ENCODE data around the gene GABPB2.

The GABPB2 gene

DNA sequence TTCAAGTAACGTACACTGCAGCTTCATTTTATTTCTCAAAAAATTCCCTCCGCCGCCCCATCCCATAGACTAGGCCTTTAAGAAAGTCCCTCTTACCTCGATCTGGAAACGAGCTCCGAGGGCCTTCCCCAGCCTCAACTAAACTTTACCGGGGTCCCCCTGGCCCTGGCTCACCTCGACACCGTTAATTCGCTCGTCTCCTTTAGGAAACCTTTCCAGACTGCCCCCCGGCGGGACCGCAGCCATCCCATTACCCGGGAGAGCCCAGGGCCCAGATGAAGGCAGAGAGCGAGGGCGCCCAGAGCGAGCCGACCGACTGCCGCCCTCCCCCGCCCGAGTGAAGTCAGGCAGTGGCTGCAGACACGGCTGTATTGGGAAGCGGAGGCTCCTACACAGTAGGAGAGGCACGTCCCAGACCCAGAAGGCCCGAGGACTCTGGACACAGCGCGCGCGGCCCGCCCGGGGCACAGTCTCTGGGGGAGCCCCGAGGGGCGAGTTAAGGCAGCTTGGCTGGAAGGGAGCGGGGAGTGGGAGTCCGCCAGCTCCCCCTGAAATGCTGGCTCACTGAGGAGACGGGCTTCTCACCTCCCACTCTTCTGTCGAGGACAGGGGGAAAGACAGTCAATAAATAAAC is 61.3 kb downstream of the GABPB2 start:
- in situ Hi-C loops (cut with MboI; ENCODE audit: low sequenced_read_pairs) = no loop called here

DNA sequence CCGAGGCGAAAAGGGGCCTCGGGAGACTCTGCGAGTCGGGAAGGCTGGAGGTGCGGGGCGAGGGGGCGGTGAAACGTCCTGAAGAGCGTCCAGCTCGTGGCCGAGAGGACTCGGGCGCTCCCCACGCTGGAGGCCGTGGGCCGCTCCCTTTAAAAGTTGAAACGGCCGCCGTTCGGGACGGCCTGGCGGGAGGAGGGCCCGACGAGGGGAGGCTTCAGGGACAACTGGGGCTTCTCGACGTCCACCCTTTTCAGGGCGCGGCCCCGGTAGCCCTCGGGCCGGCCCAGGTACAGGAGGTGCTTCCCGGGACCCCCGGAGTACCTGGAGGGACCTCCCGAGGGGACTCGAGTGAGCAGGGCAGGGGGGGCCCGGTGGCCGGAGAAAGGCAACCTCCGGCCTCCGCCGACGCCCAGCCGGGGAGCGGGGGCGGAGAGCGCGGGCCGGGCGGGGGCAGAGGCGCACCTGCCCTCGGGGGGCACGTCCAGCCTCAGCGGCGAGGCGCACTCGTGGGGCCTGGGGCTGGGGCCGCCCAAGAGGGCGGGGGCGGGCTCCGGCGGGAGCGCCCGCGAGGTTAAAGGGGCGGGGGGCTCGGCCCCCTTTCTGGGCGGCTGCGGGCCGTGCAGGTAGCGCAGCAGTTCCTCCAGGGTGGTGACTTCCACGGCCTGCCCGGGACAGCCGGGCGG is 61.9 kb downstream of the GABPB2 start:
- in situ Hi-C loops (cut with MboI; ENCODE audit: low sequenced_read_pairs) = no loop called here

DNA sequence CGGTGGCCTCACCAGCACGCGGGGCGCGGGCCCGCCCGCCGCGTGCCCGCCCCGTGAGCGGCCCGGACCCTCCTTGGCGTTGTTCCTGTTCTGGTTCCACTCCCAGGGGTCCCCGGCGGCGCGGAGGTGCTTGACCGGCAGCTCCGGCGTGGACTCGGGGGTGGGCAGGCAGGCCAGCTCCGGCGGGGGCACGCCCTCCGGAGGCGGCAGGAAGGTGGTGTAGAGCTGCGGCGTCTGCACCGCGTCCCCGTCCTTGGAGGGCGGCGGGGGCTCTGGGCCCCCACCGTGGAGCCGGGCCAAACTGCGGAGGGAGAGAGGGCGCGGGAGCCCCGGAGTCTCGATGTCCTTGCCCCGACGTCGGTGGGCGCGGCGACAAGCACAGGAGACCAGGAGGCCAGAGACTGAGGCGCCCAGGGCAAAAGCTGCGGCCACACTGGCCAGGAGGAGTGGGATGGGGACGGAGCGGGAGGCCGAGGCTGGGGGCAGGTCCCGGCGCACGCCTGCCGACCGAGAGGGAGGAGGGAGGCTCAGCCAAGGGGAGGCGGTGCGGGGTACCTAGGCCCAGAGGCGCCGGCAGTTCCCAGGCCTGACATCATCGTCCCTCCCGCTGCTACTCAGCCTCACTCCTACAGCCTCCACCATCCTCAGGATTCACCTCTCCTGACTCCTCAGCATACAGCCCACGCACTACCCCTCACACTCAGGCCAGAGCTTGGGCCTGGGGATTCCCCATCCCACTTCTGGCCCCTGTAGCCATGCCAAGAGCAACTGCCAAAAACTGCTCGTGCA is 62.7 kb downstream of the GABPB2 start:
- in situ Hi-C loops (cut with MboI; ENCODE audit: low sequenced_read_pairs) = no loop called here

DNA sequence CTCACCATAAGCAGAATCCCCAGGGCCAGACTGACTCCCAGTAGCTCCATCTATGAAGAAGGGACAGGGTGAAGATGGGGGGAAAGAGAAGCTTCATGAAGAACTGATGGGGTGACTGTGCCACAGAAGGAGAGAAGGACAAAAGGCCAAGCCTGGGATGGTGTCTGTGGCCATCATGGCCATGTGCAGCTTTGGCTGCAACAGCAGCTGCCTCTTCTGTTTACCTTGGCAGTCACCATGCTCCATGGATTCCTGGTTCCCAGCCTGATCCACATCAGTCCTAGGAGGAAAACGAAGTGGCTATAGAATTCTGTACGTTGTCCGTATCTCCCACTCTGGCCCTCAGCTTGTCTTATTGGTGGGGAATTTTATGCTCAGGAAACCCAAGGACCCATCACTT is 63.8 kb downstream of the GABPB2 start:
- in situ Hi-C loops (cut with MboI; ENCODE audit: low sequenced_read_pairs) = no loop called here

DNA sequence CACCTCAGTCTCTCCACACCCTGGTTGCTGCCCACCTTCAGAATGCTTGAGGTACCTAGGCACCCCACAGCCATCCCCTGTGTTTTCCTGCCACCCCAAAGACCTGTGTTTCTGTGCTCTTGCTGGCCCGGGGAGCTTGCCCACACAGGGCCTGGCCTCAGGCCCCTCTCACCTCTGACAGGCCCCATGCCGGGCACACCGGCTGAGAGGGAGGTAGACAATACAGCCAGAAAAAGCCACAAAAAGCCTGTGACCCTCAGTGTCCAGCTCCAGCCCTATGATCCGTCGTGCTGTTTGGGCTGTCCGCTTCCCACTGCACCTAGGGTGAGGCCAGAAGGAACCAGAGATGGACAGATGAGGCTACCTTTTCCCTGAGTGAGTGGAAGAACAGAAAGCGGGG is 64.4 kb downstream of the GABPB2 start:
- in situ Hi-C loops (cut with MboI; ENCODE audit: low sequenced_read_pairs) = no loop called here

DNA sequence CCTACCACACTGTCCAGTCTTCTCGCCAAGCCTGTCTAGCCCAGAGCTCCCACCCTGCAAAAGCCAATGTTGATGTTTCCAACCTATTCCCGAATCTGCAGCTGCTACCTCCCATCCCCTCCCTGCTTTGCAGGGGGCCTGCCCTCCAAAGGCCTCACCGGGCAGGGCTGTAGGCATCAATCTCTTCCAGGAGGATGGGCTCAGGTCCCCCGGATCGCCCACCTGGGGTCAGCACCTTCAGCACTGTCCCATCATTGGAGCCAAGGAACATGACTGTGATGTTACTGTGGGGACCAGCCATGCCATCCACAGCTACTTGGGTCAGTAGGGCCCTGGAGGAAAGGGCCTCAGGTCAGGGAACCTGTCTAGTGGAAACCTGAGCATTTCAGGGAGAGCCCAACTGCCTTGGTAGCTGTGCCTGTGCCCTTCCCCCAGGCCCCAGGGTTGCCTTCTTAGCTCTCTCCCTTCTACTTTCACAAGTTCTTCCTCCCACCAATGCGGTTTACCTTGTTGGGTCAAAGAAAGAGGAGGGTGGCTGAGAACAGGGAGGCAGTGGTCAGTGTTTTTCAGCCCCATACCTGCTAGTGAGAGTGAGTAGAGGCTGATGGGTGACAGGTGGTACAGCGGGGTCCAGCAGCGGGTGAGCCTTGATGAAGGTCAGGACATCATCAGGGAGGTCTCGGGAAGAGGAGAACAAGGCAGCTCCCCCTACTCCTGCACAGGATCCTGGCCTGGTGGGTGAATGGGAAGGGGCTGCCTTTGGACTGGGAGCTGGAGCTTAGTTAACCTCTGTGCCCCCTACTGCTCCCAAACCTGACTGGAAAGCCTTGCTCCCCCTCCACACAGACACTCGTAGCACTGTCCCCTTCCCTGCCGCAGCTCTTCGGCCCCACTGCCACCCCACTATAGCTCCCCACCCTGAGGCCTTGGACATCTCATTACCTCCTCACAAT is 65.1 kb downstream of the GABPB2 start:
- in situ Hi-C loops (cut with MboI; ENCODE audit: low sequenced_read_pairs) = no loop called here

DNA sequence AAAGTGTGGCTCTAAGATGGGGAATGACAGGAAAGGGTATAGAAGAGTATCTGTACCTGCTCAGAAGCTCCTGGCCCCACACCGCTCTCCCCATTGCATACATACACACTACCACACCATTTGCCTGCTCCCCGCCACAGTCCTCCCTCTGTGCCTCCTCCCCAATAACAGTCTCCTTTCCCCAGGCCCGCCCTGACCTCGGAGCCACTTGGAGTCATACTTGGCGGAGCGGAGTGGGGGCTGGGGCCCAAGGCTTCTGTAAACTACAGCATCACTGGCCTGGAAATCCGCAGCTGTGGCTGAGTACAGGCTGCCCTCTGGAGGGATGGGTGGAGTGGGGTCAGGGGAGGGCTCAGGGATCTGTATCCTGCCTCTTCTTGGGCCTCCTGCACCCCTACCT is 67.2 kb downstream of the GABPB2 start:
- in situ Hi-C loops (cut with MboI; ENCODE audit: low sequenced_read_pairs) = no loop called here

DNA sequence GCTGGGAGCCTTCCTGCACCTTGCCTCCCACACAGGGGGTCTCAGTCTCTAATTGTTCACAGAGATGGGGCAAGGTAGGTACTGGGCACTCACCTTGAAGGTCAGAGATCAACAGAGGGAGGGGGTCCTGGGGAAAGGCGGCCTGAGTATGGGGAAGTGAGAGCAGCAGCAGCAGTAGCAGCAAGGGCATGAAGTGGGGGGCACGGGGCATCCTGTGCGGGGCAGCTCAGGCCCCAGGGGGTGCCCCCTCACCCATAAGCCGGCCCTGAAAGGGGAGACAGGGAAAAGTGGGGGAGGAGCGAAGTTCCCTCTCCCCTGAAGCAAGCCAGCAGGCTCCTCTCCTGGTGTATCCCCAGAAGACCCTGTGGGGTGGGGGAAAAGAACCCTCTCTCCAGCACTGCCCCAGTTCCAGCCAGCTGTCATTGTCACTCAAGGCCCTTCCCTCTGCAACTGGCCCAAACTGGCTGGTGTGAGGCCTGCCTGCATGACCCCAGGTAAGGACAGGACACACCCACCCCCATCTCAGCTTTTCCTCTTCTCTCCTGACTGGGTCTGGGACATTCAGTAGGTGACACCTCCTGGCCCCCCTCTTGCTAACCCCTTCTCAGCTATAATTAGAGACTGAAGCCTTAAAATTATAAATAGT is 72.0 kb downstream of the GABPB2 start:
- in situ Hi-C loops (cut with MboI; ENCODE audit: low sequenced_read_pairs) = no loop called here

DNA sequence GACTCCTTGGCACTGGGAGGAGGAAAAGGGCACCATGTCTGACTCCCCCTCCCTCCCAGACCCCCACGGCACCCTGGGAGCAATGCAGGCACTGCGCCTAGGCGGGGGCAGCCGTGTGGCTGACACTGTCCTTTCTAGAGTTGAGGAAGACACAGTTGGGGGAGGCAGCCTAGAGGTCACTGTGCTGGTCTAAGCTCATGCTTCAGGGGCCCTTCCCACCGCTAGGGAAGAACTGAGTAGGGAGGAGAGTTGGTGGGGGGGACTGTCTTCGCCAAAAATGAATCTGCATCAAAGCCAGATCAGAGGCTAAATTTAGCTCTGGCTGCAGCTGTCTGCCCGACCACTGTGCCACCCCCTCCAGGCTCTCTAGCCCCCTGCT is 72.5 kb downstream of the GABPB2 start:
- in situ Hi-C loops (cut with MboI; ENCODE audit: low sequenced_read_pairs) = no loop called here

DNA sequence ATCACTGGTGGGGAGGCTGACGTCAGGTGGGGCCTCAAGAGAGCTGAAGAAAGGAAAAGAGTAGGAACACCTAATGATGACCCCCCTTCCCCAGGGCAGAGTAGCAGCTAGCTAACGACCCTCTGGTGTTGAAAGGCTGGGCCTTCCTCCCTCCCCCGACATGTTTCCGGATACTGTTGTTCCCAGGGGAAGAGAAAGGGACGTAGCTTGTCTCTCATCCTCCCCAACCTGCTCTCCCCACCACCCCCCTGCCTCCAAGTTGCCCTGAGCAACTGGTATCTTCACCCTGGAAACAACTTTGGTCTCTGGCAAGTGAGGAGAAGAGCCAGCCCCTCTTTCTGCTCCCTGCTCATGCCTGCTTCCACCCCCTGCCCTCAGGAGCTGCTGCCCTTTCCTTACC is 73.4 kb downstream of the GABPB2 start:
- in situ Hi-C loops (cut with MboI; ENCODE audit: low sequenced_read_pairs) = no loop called here

DNA sequence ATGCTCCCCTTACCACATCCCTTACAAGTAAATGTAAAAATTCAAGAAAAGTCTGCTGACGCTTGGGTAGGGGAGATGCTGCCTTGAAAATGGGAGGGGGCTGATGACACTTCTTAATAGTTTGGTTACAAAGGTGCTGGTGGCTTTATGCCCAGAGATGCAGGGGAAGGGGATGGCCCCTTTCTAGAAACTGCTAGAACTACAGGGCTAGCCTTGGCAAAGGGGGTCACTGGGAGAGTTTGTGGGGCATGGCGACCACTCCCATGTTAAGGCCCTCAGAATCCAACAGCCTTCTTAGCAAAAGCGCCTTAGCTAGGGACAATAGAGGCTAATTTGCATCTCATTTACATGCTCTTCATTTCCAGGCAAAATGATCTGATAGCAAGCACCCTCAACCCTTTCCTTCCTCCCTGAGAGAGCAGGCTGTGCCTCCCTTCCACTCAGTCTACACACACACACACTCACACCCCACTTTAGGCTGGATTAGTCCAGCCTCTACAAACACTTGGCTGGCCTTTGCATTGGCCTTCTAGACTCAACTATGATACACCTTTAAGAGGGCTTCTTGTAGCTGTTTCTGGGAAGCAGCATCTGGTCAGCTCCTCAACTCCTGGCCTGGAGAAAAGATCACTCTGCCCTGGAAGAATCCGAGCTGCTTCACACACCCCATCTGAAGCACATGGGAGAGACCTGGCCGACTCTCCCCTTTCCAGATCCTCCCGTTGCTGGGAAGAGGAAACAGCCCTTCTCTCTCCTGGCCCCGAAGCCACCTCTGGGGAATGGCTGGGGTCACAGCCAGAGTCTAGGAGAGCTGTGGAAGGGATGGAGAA is 74.1 kb downstream of the GABPB2 start:
- in situ Hi-C loops (cut with MboI; ENCODE audit: low sequenced_read_pairs) = no loop called here

DNA sequence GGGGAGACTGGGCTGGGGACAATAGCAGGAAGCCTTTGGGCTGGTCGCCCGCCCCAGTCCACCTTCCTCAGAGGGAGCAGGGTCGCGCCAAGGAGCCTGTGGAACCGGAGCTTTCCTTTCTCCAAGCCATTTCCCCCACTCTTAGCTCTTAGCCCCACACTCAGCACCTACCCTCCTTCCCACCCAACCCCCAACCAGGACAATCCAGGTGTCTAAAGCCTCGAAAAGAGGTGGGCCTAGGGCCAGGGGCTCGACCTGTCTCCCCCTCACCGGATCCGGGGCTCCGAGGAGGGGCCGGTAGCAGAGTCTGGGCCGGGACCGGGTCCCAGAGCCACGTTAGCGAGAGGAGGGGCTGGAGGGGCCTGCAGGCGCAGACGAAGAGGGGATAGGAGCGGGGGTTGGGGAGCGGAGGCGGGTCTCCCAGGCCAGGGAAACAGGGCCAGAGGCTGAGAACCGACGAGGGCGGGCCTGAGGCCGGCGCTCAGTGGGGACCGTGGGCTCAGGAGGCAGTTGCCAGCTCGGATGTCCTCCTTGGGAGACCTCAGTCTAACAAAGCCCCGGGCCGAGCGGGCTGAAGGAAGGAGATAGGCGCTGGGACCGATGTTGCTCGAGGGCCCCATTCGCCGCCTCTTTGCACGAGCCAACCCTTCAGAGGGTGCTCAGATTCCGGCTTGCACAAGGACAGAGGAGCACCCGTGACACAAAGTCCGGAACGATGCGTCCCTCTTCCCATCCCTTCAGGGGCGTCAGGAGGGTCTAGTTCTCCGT is 74.9 kb downstream of the GABPB2 start:
- in situ Hi-C loops (cut with MboI; ENCODE audit: low sequenced_read_pairs) = no loop called here

DNA sequence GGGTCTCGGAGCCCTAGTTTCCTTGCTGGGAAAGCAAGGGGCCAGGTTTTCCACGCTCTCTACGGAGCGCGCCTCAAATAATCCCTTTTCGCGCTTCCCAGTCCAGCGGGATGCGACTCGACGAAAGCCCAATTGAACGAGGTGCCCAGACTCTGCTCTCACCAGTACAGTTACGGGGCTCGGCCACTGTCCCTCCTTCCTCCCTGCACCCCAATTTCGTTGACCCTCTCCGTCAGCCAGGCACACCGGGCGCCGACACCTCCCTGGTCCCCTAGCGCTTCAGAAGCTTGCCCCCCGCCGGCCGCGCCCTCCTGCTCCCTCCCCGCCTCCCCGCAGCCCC is 75.5 kb downstream of the GABPB2 start:
- in situ Hi-C loops (cut with MboI; ENCODE audit: low sequenced_read_pairs) = no loop called here

DNA sequence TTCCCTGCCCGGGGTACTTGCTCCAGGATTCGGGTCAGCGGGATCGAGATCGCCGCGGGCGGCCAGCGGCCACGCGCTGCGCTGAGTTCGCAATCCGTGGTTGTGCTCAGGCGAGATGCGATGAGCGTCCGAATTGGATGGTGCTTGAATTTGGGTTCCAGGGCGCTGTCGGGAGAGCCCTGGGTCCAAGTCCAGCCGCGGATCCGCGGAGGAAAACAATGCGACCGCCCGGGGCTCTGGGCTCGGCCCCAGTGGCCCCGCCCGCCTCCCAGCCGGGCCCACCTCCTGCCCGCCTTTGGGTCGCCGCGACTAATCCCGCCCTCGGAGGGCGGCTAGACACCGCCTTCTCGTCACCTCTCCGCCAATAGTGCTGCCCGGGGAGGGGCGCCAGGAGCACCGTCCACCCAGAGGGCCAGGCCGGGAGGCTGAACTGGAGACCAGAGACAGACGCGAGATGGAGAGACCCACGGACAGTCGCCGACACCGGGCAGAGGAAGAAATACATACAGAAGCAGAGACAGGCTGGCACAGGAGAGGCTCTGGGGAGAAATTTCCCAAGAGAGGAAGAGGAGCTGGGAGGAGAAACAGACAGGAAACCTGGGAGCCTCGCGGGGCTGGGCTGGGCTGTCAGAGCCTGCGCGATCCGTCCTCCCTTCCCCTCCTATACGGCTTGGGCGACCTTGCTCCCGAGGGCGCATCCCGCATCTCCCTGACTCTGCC is 76.0 kb downstream of the GABPB2 start, which contains the start of gene SEMA6C:
TSS of gene SEMA6C (minus strand) at position 220 of the 720 bp plus-strand sequence. CDS start 4,010 bp downstream, outside the sequence.
- in situ Hi-C loops (cut with MboI; ENCODE audit: low sequenced_read_pairs) = no loop called here

DNA sequence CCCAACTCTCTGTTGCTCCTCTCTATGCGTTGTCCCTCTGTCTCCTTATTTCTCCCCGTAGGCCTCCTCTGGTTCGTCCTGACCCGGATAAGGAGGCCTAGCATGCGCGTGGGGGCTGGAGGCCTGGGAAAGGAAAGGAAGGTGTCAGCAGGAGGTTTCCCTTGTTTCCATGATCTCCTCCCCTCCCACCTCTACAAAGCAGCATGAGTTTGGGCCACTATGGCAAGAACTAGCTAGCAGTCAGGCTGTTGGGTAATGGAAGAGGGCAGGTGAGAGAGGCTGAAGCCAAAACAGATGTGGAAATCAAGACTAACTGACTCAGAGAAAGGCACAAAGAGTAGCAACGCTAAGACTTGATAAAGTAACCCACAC is 76.6 kb downstream of the GABPB2 start:
- in situ Hi-C loops (cut with MboI; ENCODE audit: low sequenced_read_pairs) = no loop called here

DNA sequence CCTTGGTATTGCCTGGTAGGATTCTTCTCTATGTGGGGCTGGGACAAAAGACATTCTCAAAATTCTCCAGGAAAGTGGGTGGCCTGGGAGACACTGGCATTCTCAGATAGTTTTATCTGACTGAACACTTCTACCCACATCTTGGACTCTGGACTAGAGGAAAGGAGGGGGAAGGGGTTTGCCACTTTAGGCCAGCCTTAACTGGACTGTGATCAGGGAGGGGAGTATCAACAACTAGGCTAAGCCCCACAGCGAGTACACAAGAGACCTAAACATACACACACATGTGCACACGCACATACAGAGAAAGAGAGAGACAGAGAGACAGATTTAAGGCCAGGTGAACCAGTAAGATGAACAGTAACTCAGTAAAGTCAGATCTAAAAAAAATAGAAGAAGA is 77.1 kb downstream of the GABPB2 start:
- in situ Hi-C loops (cut with MboI; ENCODE audit: low sequenced_read_pairs) = no loop called here

DNA sequence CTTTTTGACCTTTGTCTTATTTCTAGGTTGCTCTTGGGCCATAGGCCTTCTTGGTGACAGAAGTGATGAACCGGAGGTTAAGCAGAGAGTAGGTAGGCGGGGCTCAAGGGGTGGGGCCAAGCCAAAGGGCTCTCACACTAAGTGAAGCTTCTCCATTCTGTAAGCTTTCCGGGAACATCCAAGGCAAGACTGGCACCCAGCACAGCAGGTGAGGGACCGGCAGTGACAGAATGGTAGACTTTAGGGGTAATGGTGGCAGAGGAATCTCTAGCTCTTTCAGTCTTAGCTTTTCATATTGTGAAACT is 85.9 kb downstream of the GABPB2 start, which contains the start of gene TNFAIP8L2:
TSS of gene TNFAIP8L2 (plus strand) at position 135 of the 305 bp plus-strand sequence. CDS start 2,049 bp downstream, outside the sequence.
- in situ Hi-C loops (cut with MboI; ENCODE audit: low sequenced_read_pairs) = no loop called here

DNA sequence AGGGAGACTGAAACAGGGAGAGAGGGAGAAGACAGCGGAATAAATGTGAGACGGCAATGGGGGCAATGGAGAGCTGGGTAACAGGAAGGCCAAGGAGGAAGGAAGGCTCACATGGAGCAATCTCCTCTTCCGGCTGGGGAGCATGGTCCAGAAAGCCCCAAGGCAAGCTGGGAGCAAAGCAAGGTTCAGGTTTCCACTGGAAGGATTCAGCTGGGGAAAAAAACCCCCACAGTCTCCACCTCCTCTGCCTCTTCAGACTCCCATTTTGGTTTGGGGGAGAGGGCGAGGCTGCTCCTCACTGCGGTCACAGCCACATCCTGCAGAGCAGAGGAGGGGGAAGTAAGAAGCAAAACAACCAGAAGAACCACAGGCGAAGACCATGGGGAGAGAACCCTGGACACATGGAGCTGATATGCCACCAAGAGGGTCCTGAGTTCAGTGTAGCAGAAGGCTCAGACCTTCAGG is 86.5 kb downstream of the GABPB2 start:
- in situ Hi-C loops (cut with MboI; ENCODE audit: low sequenced_read_pairs) = no loop called here

All from HL-60/S4 treated with phorbol 12-myristate 13-acetate at 8.2 ng/mL for 4 days and 3 days (cell line).